WTC11 (cell line): ENCODE data around the gene DYNC2LI1. TPM values are rescaled to one million over a fixed set of nuclear protein-coding genes. Genes with fewer than 3 reads are reported as not detected.

Experiments
- ATAC-seq: fragments of 200-7000 bp; cut with Tn5 transposase; 2 replicates; pipeline ENCODE4 v1.10.0; 2021; ENCODE audit warnings: mild to moderate bottlenecking, moderate library complexity
- CTCF ChIA-PET: fragments of 300-600 bp; sonication (Branson Sonifier 250); formaldehyde crosslinking; loops from one replicate; lab custom pipeline; 2021; ENCODE audit warnings: antibody characterized with exemption; lab: Charles Lee
- POLR2A ChIA-PET: fragments of 350-600 bp; sonication (Branson Sonifier 250); formaldehyde crosslinking; loops from one replicate; lab custom pipeline; 2021; ENCODE audit warnings: antibody characterized with exemption; lab: Charles Lee
- DNase-seq: peaks from one replicate; pipeline ENCODE4 v3.0.0; 2021; ENCODE audit warnings: low spot score
- H3K27ac Mint-ChIP-seq: 2 replicates; pipeline ENCODE4 v1.8.0; 2021; ENCODE audit warnings: mixed read lengths
- H3K27me3 Mint-ChIP-seq: 2 replicates; pipeline ENCODE4 v1.8.0; 2021; ENCODE audit warnings: low read depth, mild to moderate bottlenecking, moderate library complexity, mixed read lengths
- H3K36me3 Mint-ChIP-seq: 2 replicates; pipeline ENCODE4 v1.8.0; 2021; ENCODE audit warnings: mixed read lengths
- H3K4me1 Mint-ChIP-seq: 2 replicates; pipeline ENCODE4 v1.8.0; 2022; ENCODE audit warnings: mixed read lengths
- H3K4me3 Mint-ChIP-seq: 2 replicates; pipeline ENCODE4 v1.8.0; 2021; ENCODE audit warnings: mild to moderate bottlenecking, moderate library complexity, mixed read lengths
- H3K9me3 Mint-ChIP-seq: 2 replicates; pipeline ENCODE4 v1.8.0; 2021; ENCODE audit warnings: mixed read lengths
- ATF1 ChIP-seq: sonication (generic); formaldehyde crosslinking; IDR thresholded peaks from 2 replicates; pipeline ENCODE4 v1.8.1; 2023; ENCODE audit warnings: mild to moderate bottlenecking, moderate library complexity, missing genetic modification reagents
- ATF2 ChIP-seq: sonication (generic); formaldehyde crosslinking; IDR thresholded peaks from 2 replicates; pipeline ENCODE4 v1.8.1; 2022; ENCODE audit warnings: low read depth, missing genetic modification reagents, borderline replicate concordance
- ATF6 ChIP-seq: sonication (generic); formaldehyde crosslinking; IDR thresholded peaks from 2 replicates; pipeline ENCODE4 v1.8.1; 2023; ENCODE audit warnings: mild to moderate bottlenecking, missing genetic modification reagents
- CREM ChIP-seq: sonication (generic); formaldehyde crosslinking; IDR thresholded peaks from 2 replicates; pipeline ENCODE4 v1.8.1; 2022; ENCODE audit warnings: mild to moderate bottlenecking, missing genetic modification reagents, moderate library complexity
- ESRRA ChIP-seq: sonication (generic); formaldehyde crosslinking; IDR thresholded peaks from 2 replicates; pipeline ENCODE4 v1.8.1; 2022; ENCODE audit warnings: mild to moderate bottlenecking, missing genetic modification reagents, borderline replicate concordance
- FOXK1 ChIP-seq: sonication (generic); formaldehyde crosslinking; IDR thresholded peaks from 2 replicates; pipeline ENCODE4 v1.8.0; 2022; ENCODE audit warnings: mild to moderate bottlenecking, moderate library complexity, missing genetic modification reagents
- FOXP1 ChIP-seq: sonication (generic); formaldehyde crosslinking; IDR thresholded peaks from 2 replicates; pipeline ENCODE4 v1.8.0; 2022; ENCODE audit warnings: missing genetic modification reagents, mild to moderate bottlenecking, moderate library complexity, borderline replicate concordance
- GRHL2 ChIP-seq: fragments of 250-450 bp; sonication (Bioruptor Pico); IDR thresholded peaks from 2 replicates; pipeline ENCODE4 v1.8.0; 2022; ENCODE audit warnings: mild to moderate bottlenecking, moderate library complexity; ENCODE audit not compliant: insufficient replicate concordance, severe bottlenecking
- IRF2 ChIP-seq: sonication (generic); formaldehyde crosslinking; IDR thresholded peaks from 2 replicates; pipeline ENCODE4 v1.8.0; 2022; ENCODE audit warnings: low read depth, missing genetic modification reagents, borderline replicate concordance
- OVOL2 ChIP-seq: fragments of 250-450 bp; sonication (Bioruptor Pico); IDR thresholded peaks from 2 replicates; pipeline ENCODE4 v1.9.0; 2021; ENCODE audit warnings: mild to moderate bottlenecking, borderline replicate concordance
- RELA ChIP-seq: sonication (generic); formaldehyde crosslinking; IDR thresholded peaks from 2 replicates; pipeline ENCODE4 v1.8.1; 2022; ENCODE audit warnings: missing genetic modification reagents, mild to moderate bottlenecking, borderline replicate concordance
- SP1 ChIP-seq: sonication (generic); formaldehyde crosslinking; conservative IDR thresholded peaks from 2 replicates; pipeline ENCODE4 v1.8.1; 2022; ENCODE audit warnings: missing genetic modification reagents
- TCF7 ChIP-seq: sonication (generic); formaldehyde crosslinking; IDR thresholded peaks from 2 replicates; pipeline ENCODE4 v1.8.0; 2022; ENCODE audit warnings: mild to moderate bottlenecking, low read depth, missing genetic modification reagents, moderate library complexity
- ZMAT4 ChIP-seq: fragments of 250-450 bp; sonication (Bioruptor Pico); IDR thresholded peaks from 2 replicates; pipeline ENCODE4 v1.9.0; 2021; ENCODE audit warnings: mild to moderate bottlenecking
- ZNF138 ChIP-seq: sonication (generic); formaldehyde crosslinking; conservative IDR thresholded peaks from 2 replicates; pipeline ENCODE4 v1.8.1; 2022; ENCODE audit warnings: mild to moderate bottlenecking, moderate library complexity, missing genetic modification reagents
- ZNF219 ChIP-seq: sonication (generic); formaldehyde crosslinking; IDR thresholded peaks from 2 replicates; pipeline ENCODE4 v1.8.0; 2023; ENCODE audit warnings: missing genetic modification reagents, mild to moderate bottlenecking, borderline replicate concordance
- ZNF512 ChIP-seq: sonication (generic); formaldehyde crosslinking; IDR thresholded peaks from 2 replicates; pipeline ENCODE4 v1.8.1; 2022; ENCODE audit warnings: missing genetic modification reagents, borderline replicate concordance
- total RNA-seq: library from RNA; stranded (reverse); gene quantifications from 3 replicates; pipeline ENCODE4 v1.2.3, GENCODE V29; 2021
- TF ChIP-seq, protein P1 (sequence below): sonication (generic); formaldehyde crosslinking; IDR thresholded peaks from 2 replicates; pipeline ENCODE4 v1.8.1; 2023; ENCODE audit warnings: mild to moderate bottlenecking, missing genetic modification reagents, moderate library complexity
- TF ChIP-seq, protein P2 (sequence below): sonication (generic); formaldehyde crosslinking; IDR thresholded peaks from 2 replicates; pipeline ENCODE4 v1.8.0; 2023; ENCODE audit warnings: missing genetic modification reagents
- TF ChIP-seq, protein P3 (sequence below): sonication (generic); formaldehyde crosslinking; IDR thresholded peaks from 2 replicates; pipeline ENCODE4 v1.8.0; 2022; ENCODE audit warnings: mild to moderate bottlenecking, missing genetic modification reagents
- TF ChIP-seq, protein P4 (sequence below): sonication (generic); formaldehyde crosslinking; IDR thresholded peaks from 2 replicates; pipeline ENCODE4 v1.8.0; 2022; ENCODE audit warnings: mild to moderate bottlenecking, missing genetic modification reagents

The DYNC2LI1 gene
- total RNA-seq, 1 experiment from 2014 or later: 7.0 TPM

DNA sequence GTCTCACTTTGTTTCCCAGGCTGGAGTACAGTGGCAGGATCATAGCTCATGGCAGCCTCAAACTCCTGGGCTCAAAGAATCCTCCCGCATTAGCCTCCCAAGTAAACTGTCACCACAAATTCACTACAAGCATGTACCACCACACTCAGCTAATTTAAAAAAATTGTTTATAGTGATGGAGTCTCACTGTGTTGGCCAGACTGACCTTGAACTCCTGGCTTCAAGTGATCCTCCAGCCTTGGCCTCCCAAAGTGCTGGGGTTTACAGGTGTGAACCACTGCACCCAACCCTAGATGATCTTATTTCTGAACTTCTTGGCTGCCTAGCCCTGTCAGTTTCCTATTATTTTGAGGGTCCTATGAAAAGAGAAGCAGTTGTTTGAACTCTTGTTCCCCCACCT is 14.8 kb downstream of the DYNC2LI1 start:
- Mint-ChIP-seq H3K4me3 (no peak overlapping the region), H3K36me3 (no peaks in the 10 kb centered on the region), H3K4me1 (no peaks in the 10 kb centered on the region), H3K9me3 (no peaks in the 10 kb centered on the region), H3K27ac (no peak overlapping the region), H3K27me3 (no peaks in the 10 kb centered on the region)
- ATAC-seq: no peak
- CTCF ChIA-PET: no interaction called here
- POLR2A ChIA-PET: no interaction called here
- no peak for DNase-seq
- TF ChIP-seq IRF2 (CRISPR knock-in tag) (no peak), ZNF512 (no peak), ATF6 (CRISPR knock-in tag) (no peak), ZMAT4 (no peak)
- TF ChIP-seq, protein P1, sequence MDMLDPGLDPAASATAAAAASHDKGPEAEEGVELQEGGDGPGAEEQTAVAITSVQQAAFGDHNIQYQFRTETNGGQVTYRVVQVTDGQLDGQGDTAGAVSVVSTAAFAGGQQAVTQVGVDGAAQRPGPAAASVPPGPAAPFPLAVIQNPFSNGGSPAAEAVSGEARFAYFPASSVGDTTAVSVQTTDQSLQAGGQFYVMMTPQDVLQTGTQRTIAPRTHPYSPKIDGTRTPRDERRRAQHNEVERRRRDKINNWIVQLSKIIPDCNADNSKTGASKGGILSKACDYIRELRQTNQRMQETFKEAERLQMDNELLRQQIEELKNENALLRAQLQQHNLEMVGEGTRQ: no peak

GRCh38 chr2:43790147-43790546 is 16.3 kb downstream of the DYNC2LI1 start:
- DNase-seq (no peak), ATAC-seq (no peak)
- ChIA-PET POLR2A (no interaction called here), CTCF (interaction anchor here (0.6 to 1.4 kb wide), 3 partner anchors 9 to 185 kb away, joined by 3 to 4 read pairs (median 3); no protein-coding TSS in a partner anchor)
- Mint-ChIP-seq H3K4me3 (no peak overlapping the region), H3K36me3 (no peaks in the 10 kb centered on the region), H3K4me1 (no peaks in the 10 kb centered on the region), H3K9me3 (no peaks in the 10 kb centered on the region), H3K27me3 (no peaks in the 10 kb centered on the region), H3K27ac (no peak overlapping the region)
- TF ChIP-seq SP1 (CRISPR knock-in tag) (no peak), GRHL2 (CRISPR knock-in tag) (no peak), ATF1 (no peak), ZNF219 (CRISPR knock-in tag) (no peak)
- TF ChIP-seq, protein P2, sequence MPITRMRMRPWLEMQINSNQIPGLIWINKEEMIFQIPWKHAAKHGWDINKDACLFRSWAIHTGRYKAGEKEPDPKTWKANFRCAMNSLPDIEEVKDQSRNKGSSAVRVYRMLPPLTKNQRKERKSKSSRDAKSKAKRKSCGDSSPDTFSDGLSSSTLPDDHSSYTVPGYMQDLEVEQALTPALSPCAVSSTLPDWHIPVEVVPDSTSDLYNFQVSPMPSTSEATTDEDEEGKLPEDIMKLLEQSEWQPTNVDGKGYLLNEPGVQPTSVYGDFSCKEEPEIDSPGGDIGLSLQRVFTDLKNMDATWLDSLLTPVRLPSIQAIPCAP: no peak

GRCh38 chr2:43791035-43791765 is 17.4 kb downstream of the DYNC2LI1 start:
- POLR2A ChIA-PET: no interaction called here
- Mint-ChIP-seq H3K9me3 (no peaks in the 10 kb centered on the region), H3K36me3 (no peaks in the 10 kb centered on the region), H3K27me3 (no peaks in the 10 kb centered on the region), H3K27ac (no peak overlapping the region; the same call in 1 of the 2 replicates), H3K4me1 (no peaks in the 10 kb centered on the region), H3K4me3 (no peak overlapping the region)
- CTCF ChIA-PET: no interaction called here
- no peak for DNase-seq
- ATAC-seq: no peak
- TF ChIP-seq RELA (CRISPR knock-in tag) (no peak), CREM (CRISPR knock-in tag) (no peak), ESRRA (CRISPR knock-in tag) (no peak), FOXK1 (CRISPR knock-in tag) (no peak), FOXP1 (CRISPR knock-in tag) (no peak), ZNF138 (CRISPR knock-in tag) (no peak), OVOL2 (CRISPR knock-in tag) (no peak), ATF2 (CRISPR knock-in tag) (no peak), TCF7 (CRISPR knock-in tag) (no peak)
- TF ChIP-seq, protein P3, sequence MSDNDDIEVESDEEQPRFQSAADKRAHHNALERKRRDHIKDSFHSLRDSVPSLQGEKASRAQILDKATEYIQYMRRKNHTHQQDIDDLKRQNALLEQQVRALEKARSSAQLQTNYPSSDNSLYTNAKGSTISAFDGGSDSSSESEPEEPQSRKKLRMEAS (CRISPR knock-in tag): no peak
- TF ChIP-seq, protein P1: no peak
- TF ChIP-seq, protein P4, sequence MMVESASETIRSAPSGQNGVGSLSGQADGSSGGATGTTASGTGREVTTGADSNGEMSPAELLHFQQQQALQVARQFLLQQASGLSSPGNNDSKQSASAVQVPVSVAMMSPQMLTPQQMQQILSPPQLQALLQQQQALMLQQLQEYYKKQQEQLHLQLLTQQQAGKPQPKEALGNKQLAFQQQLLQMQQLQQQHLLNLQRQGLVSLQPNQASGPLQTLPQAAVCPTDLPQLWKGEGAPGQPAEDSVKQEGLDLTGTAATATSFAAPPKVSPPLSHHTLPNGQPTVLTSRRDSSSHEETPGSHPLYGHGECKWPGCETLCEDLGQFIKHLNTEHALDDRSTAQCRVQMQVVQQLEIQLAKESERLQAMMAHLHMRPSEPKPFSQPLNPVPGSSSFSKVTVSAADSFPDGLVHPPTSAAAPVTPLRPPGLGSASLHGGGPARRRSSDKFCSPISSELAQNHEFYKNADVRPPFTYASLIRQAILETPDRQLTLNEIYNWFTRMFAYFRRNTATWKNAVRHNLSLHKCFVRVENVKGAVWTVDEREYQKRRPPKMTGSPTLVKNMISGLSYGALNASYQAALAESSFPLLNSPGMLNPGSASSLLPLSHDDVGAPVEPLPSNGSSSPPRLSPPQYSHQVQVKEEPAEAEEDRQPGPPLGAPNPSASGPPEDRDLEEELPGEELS (CRISPR knock-in tag): no peak
